ENCODE results near the gene TCEAL3.

DNA sequence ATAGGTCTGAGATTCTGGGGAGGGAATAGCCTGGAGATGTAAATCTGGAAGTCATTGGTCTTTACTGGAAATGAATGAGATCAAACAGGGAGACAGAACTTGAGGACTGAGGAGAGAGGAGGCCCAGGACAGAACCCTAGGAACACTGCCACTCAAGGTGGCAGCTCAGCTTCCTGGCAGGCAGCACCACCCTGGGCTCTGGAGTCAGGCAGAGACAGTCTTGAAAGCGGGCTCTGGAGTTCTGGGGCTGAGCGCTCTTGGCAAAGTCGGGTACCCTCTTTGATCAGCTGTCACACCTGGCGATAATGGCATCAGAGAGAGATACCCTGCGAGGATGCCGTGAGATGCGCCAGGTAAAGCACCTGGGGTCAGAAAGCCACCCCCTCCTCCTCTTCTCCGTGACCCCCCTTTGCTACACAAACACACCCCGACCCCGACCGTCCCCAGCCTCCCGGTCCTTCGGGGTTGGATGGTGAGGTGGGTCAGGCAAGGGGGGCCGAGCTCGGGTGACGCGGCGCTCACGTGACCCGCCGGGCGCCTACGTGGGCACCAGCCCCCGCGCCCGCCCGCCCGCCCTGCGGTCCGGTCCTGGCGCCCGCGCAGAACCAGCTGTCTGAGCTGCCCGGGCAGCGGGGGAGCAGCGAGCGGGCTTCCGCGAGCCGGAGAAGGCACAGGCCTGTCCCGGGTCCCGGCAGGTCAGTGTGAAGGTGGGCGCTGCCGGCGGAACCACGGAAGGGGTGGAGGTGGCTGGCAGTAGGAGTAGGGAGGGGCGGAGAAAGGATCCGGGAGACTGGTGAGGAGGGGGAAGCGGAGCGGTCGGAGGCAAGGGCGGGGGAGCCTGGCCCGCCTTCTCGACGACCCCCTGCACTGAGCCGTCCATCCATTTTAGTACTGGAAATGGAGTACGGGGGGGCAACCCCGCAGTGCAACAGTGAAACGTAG, at the start of gene TCEAL3:
- TF ChIP-seq, protein P1, sequence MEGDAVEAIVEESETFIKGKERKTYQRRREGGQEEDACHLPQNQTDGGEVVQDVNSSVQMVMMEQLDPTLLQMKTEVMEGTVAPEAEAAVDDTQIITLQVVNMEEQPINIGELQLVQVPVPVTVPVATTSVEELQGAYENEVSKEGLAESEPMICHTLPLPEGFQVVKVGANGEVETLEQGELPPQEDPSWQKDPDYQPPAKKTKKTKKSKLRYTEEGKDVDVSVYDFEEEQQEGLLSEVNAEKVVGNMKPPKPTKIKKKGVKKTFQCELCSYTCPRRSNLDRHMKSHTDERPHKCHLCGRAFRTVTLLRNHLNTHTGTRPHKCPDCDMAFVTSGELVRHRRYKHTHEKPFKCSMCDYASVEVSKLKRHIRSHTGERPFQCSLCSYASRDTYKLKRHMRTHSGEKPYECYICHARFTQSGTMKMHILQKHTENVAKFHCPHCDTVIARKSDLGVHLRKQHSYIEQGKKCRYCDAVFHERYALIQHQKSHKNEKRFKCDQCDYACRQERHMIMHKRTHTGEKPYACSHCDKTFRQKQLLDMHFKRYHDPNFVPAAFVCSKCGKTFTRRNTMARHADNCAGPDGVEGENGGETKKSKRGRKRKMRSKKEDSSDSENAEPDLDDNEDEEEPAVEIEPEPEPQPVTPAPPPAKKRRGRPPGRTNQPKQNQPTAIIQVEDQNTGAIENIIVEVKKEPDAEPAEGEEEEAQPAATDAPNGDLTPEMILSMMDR (IDR thresholded peaks at IDR 0.05) = no peak
- TF ChIP-seq ZBTB33 (IDR thresholded peaks at IDR 0.05; ENCODE audit: borderline replicate concordance, low read depth) = no peak
- no peak for TF ChIP-seq SIN3A (IDR thresholded peaks at IDR 0.05; ENCODE audit: borderline replicate concordance, low read depth, low read length)
- TF ChIP-seq, protein P2, sequence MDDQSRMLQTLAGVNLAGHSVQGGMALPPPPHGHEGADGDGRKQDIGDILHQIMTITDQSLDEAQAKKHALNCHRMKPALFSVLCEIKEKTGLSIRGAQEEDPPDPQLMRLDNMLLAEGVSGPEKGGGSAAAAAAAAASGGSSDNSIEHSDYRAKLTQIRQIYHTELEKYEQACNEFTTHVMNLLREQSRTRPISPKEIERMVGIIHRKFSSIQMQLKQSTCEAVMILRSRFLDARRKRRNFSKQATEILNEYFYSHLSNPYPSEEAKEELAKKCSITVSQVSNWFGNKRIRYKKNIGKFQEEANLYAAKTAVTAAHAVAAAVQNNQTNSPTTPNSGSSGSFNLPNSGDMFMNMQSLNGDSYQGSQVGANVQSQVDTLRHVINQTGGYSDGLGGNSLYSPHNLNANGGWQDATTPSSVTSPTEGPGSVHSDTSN (IDR thresholded peaks at IDR 0.05) = no peak
- TF ChIP-seq EZH2phosphoT487 (IDR thresholded peaks at IDR 0.05; ENCODE audit: borderline replicate concordance, low read depth) = no peak
- no peak for TF ChIP-seq MAX (IDR thresholded peaks at IDR 0.05; ENCODE audit: low read depth)
- TF ChIP-seq SMC3 (IDR thresholded peaks at IDR 0.05; ENCODE audit: low read depth, low read length) = no peak
- no peak for TF ChIP-seq FOXM1 (IDR thresholded peaks at IDR 0.05; ENCODE audit: low read depth)
